Activated gamma-delta T cell treated with Interleukin-2 at 50 U/mL for 16 hours (primary cell): ENCODE data around the gene BIRC2.
A peak's percentile ranks its signal among the peaks of the same experiment; 100 is the strongest.

Source experiments
- DNase-seq: peaks from one replicate; pipeline ENCODE4 v3.0.0-alpha.2; 2020

Gene BIRC2

DNA sequence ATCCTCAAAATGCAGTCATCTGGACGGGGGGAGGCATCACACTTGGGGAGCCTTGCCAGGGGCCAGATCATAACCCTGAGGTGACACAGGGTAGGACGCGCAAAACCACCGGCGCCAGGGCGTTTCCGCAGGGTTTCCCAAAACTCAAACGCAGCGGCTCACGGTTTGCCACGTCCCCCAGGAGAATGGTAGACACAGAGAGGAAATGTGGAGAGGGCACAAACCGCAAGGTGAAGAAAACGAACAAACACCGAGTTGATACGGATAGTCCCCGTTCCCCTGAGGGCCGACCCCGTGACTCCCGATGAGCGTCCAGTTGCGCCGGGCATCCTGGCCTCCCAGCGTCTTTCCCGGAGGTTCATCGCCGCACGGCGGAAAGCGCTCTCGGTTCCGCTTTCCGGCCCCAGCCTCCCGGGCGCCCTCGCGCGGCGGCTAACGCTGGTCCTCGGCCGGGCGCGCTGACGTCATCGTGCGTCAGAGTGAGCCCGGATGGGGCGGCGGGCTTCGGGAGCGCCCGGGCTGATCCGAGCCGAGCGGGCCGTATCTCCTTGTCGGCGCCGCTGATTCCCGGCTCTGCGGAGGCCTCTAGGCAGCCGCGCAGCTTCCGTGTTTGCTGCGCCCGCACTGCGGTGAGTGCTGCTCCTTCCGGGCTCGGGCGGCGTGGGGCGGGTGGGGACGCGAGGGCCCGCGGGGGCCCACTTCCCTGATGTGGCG is at the start of gene BIRC2:
TSS of gene BIRC2 (plus strand) at position 467 of the 714 bp plus-strand sequence. CDS start 2,641 bp downstream, outside the sequence.
- peak; percentile 91 for DNase-seq

- DNase-seq = peak; percentile 68
Measured at GRCh38 chr11:102300837-102301236, 46.2 kb upstream of the BIRC2 start.

DNA sequence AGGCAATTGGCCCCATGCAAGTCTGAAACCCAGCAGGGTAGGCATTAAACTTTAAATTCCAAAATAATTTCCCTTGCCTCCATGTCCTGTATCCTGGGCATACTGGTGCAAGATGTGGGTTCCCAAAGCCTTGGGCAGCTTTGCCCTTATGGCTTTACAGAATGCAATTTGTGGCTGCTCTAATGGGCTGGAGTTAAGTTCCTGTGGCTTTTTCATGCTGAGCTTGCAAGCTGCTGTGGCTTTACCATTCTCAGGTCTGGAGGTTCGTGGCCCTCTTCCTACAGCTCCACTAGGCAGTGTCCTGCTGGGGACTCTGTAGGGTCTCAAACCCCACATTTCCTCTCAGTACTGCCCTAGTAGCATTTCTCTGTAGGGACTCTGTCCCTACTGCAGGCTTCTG is 44.8 kb upstream of the BIRC2 start:
- no peak for DNase-seq

- DNase-seq = no peak
Measured at GRCh38 chr11:102304686-102305085, 42.3 kb upstream of the BIRC2 start.

GRCh38 chr11:102305352-102306047 is 41.5 kb upstream of the BIRC2 start:
- no peak for DNase-seq

DNA sequence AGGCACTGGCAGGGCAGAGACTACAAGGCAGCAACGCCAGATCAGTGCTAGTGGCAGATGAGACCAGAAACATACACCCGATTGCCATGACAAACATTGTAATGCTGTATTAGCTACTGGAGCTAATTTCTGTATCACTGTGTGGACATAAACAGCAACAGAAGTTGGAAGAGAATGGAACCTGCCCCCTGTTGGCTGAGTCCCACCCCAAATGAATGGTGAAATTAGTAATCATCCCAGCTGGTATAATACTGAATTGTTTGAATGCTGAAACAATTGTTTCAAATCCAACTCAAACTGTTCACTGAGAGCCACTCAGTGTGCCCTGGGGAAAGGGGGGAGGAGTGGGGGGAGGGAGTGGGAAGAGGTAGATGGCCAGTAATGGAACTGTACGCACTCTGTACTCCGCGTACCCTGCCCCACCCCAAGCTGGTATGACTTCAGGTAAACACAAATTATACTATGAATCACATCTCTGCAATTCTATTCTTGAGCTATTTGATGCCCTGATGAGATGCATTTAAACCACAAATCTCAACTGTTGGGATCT is 40.9 kb upstream of the BIRC2 start:
- no peak for DNase-seq

GRCh38 chr11:102306817-102307726 is 39.9 kb upstream of the BIRC2 start:
- peak; percentile 46 for DNase-seq

DNA sequence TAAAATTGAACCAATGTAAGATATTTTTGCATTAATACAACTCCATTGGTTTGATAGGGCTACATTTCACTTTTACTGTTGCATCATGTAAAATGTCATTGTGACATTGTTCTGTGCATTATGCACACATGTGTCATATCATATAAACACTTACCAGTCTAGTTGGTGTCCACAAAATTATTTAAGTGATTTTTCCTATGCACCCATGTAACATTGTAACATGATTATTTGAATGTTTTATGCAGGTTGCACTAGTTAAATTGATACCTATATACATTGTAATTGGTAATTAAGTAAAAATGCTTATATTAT is 39.3 kb upstream of the BIRC2 start:
- DNase-seq = no peak

DNA sequence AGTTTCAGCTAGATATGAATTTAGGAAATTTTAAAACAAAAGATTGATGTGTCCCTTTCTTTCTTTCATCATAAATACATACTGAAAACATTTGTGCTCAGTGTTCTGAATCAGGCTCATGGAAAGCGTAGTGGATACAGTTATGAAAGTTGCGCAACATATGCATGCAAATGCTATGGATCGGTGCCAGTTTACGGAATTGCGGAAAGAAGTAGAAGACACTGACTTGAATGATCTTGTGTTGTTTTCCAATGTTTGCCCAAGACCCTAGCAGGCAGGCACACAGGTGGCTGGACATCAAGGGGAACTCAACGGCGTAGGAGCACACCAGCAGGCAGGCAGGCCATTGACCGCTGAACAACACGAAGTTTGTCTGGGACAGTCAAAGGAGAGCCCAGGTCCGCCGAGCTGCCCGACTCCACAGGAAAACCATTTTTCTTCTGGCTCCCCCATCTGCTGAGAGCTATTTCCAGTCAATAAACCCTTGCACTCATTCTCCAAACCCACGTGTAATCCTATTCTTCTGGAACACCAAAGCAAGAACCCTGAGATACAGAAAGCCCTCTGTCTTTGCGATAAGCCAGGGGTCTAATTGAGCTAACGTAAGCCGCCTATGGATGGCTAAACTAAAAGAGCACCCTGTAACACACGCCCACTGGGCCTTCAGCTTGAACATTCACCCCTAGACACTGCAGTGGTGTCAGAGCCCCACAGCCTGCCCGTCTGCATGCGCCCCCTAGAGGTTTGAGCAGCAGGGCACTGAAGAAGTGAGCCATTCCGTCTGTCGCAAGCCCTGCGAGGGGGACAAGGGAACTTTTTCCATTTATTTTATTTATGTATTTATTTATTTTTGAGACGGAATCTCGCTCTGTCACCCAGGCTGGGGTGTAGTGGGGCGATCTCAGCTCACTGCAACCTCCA is 37.1 kb upstream of the BIRC2 start:
- DNase-seq = no peak

DNA sequence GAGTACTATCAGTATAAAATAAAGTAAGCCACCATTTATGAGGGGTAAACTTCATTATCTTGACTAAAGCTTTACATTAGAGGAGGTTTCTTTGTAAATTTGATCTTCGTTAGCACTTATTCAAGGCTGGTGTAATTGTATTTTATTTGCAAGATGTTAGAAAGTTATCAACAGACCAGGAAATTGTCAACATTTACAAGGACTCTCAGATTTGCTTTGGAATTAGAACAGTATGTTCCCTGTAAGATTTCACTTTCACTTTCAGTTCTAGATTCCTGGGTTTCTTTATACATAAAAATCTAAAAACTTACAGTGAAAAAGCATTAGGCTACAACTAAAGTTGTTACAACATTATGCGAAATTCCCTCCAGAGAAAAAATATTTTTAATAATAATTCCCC is 34.3 kb upstream of the BIRC2 start:
- no peak for DNase-seq

GRCh38 chr11:102313238-102313940 is 33.6 kb upstream of the BIRC2 start:
- no peak for DNase-seq

DNA sequence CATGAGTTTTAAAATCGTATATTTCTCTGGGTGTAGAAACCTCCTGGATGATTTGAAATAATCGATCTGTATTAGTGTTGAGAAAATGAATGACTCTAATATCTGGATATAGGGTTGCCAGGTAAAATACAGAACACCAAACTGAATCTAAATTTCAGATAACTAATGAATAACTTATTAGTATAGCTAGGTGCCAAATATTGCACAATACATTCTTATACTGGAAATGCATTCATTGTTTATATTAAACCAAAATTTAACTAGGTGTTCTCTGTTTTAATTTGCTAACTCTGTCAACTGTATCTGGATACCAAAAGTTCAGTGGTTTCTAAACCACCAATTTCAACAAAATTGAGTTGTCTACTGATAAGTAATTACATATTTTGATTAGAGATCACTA is 32.2 kb upstream of the BIRC2 start:
- no peak for DNase-seq

- no peak for DNase-seq
Measured at GRCh38 chr11:102316346-102316904, 30.6 kb upstream of the BIRC2 start.

- DNase-seq = peak; percentile 87
Measured at GRCh38 chr11:102317099-102317767, 29.8 kb upstream of the BIRC2 start, which contains the start of gene BIRC3. Gene BIRC3, plus strand, starts transcription at chr11:102317484. Its CDS starts 7,026 bp downstream, at chr11:102324510.

GRCh38 chr11:102317768-102318103 is 29.3 kb upstream of the BIRC2 start:
- DNase-seq = no peak

GRCh38 chr11:102318469-102318868 is 28.5 kb upstream of the BIRC2 start:
- peak; percentile 50 for DNase-seq

DNA sequence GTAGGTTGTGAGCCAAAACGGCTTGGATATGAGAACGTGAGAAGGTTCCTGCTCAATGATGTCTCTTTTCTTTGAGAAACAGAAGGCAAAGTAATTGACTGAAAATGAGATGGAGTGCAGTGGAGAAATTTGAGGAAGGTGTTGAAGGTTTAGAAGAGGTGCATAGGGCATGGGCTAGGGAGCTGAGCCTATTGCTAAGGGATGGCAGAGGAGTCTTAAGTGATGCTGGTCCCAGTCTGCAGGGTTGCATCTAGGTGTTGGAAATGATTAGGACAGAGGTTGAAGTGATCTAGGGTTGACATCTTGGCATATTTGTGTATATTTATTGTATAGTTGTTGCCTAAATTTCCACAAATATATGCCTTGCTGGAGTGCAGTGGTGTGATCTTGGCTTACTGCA is 27.5 kb upstream of the BIRC2 start:
- no peak for DNase-seq

- no peak for DNase-seq
Measured at GRCh38 chr11:102320188-102320587, 26.8 kb upstream of the BIRC2 start.

GRCh38 chr11:102320679-102321078 is 26.3 kb upstream of the BIRC2 start:
- no peak for DNase-seq

- DNase-seq = no peak
Measured at GRCh38 chr11:102322560-102322959, 24.5 kb upstream of the BIRC2 start.
